Fibroblast of gingiva (primary cell): ENCODE results near the gene NOX5.

ENCODE experiments used
- DNase-seq: peaks from one replicate; pipeline ENCODE4 v3.0.0-alpha.2; 2011; ENCODE audit warnings: low read depth

The NOX5 gene

GRCh38 chr15:68991723-68992122 lies 22.8 kb upstream of the NOX5 start:
- no peak for DNase-seq

GRCh38 chr15:68992696-68993095 lies 21.8 kb upstream of the NOX5 start:
- DNase-seq = no peak

- DNase-seq = no peak
Measured at GRCh38 chr15:68993276-68993675, 21.2 kb upstream of the NOX5 start.

GRCh38 chr15:68994149-68994548 lies 20.3 kb upstream of the NOX5 start:
- no peak for DNase-seq

- no peak for DNase-seq
Measured at GRCh38 chr15:68994981-68995761, 19.3 kb upstream of the NOX5 start.

- no peak for DNase-seq
Measured at GRCh38 chr15:68997050-68997449, 17.4 kb upstream of the NOX5 start.

- DNase-seq = no peak
Measured at GRCh38 chr15:68997930-68998777, 16.3 kb upstream of the NOX5 start.

GRCh38 chr15:68999091-68999490 lies 15.4 kb upstream of the NOX5 start:
- DNase-seq = no peak

- no peak for DNase-seq
Measured at GRCh38 chr15:69000091-69000490, 14.4 kb upstream of the NOX5 start.

GRCh38 chr15:69000725-69001503 lies 13.6 kb upstream of the NOX5 start:
- DNase-seq = no peak

GRCh38 chr15:69002783-69003182 lies 11.7 kb upstream of the NOX5 start:
- DNase-seq = no peak

- DNase-seq = no peak
Measured at GRCh38 chr15:69004011-69004410, 10.5 kb upstream of the NOX5 start.

GRCh38 chr15:69008056-69008455 lies 6.4 kb upstream of the NOX5 start:
- no peak for DNase-seq

- no peak for DNase-seq
Measured at GRCh38 chr15:69009341-69009740, 5.2 kb upstream of the NOX5 start.

GRCh38 chr15:69011641-69012040 lies 2.9 kb upstream of the NOX5 start:
- no peak for DNase-seq

GRCh38 chr15:69012761-69013364 lies 1.6 kb upstream of the NOX5 start:
- DNase-seq = no peak

- no peak for DNase-seq
Measured at GRCh38 chr15:69013726-69014406, 629 bp upstream of the NOX5 start.

- DNase-seq = no peak
Measured at GRCh38 chr15:69015591-69015990, 1.1 kb downstream of the NOX5 start.

GRCh38 chr15:69016021-69016595 lies 1.6 kb downstream of the NOX5 start:
- no peak for DNase-seq

- no peak for DNase-seq
Measured at GRCh38 chr15:69017978-69018377, 3.5 kb downstream of the NOX5 start.

GRCh38 chr15:69018951-69019350 lies 4.5 kb downstream of the NOX5 start:
- no peak for DNase-seq
